GM18951 (cell line): ENCODE measurements around the gene IL1F10.

Experiments used
- POLR2A ChIP-seq: IDR thresholded peaks from 4 replicates; pipeline ENCODE4 v1.6.1; 2011; ENCODE audit warnings: mild to moderate bottlenecking; ENCODE audit not compliant: insufficient read length, insufficient read depth; ENCODE audit errors: extremely low read depth
- in situ Hi-C: fragments of 300-500 bp; cut with MboI; formaldehyde crosslinking; loops from one replicate; pipeline ENCODE4 v1.12.0; 2022; ENCODE audit warnings: low sequenced_read_pairs, mixed read lengths, inconsistent platforms; ENCODE audit not compliant: unreplicated experiment

IL1F10 gene

GRCh38 chr2:113050921-113051895 lies 16.6 kb upstream of the IL1F10 start:
- in situ Hi-C loops = no loop called here
- no peak for TF ChIP-seq POLR2A

- in situ Hi-C loops = no loop called here
- TF ChIP-seq POLR2A = no peak
These were observed 15.3 kb upstream of the IL1F10 start, which contains the start of gene IL36B for GRCh38 chr2:113052396-113052917. Gene IL36B (minus strand): TSS chr2:113052867.

DNA sequence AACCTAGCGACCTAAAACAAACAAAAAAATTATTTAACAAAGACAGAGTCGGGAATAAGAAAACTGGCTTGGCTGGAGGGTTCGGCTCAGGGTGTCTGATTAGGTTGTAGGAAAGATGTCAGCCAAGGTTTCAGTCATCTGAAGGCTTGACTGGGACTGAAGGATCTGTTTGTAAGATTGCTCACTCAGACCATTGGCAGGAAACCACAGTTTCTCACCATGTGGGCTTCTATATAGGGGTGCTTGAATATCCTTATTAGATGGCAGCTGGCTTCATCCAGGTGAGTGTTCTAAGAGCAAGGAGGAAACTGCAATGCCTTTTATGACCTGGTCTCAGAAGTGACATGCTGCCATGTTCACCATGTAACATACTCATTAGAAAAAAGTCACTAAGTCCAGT lies 14.1 kb upstream of the IL1F10 start:
- no peak for TF ChIP-seq POLR2A
- in situ Hi-C loops = no loop called here

DNA sequence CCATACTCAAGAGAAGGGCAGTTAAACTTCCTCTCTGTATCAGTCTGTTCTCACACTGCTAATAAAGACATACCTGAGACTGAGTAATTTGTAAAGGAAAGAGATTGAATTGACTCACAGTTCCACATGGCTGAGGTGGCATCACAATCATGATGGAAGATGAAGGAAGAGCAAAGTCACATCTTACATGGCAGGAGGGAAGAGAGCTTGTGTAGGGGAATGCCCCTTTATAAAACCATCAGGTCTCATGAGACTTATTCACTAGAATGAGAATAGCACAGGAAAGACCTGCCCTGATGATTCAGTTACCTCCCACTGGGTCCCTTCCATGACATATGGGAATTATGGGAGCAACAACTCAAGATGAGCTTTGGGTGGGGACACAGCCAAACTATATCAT lies 13.7 kb upstream of the IL1F10 start:
- no peak for TF ChIP-seq POLR2A

GRCh38 chr2:113056521-113056920 lies 11.2 kb upstream of the IL1F10 start:
- in situ Hi-C loops = no loop called here
- no peak for TF ChIP-seq POLR2A

More for the DNA sequence above, 13.7 kb upstream of the IL1F10 start:
- in situ Hi-C loops = no loop called here

DNA sequence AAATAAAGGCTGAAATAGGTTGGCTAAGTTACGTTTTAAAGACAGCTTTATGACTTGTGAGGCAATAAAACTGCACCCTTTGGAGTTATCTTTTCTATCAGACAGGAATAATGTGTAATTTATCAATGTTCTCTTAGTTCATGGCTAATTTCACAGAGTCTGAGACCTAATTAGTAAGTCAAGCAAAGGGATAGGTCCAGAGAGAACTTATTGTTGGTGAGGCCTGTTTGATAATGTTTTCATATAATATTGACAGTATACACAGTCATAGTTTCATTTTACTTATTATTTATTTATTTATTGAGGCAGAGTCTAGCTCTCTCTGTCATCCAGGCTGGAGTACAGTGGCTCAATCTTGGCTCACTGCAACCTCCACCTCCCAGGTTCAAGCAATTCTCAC lies 10.7 kb upstream of the IL1F10 start:
- in situ Hi-C loops = no loop called here
- no peak for TF ChIP-seq POLR2A

- TF ChIP-seq POLR2A = no peak
- in situ Hi-C loops = no loop called here
These were observed 9.3 kb upstream of the IL1F10 start for GRCh38 chr2:113058411-113058994.

- TF ChIP-seq POLR2A = no peak
- in situ Hi-C loops = no loop called here
These were observed 8.5 kb upstream of the IL1F10 start, which contains the start of gene IL36RN for GRCh38 chr2:113058998-113059960. Gene IL36RN (plus strand): TSS chr2:113059198. CDS start chr2:113059439, 241 bp downstream.

GRCh38 chr2:113060396-113060795 lies 7.4 kb upstream of the IL1F10 start:
- no peak for TF ChIP-seq POLR2A
- in situ Hi-C loops = no loop called here

- in situ Hi-C loops = no loop called here
- TF ChIP-seq POLR2A = no peak
These were observed 7.0 kb upstream of the IL1F10 start for GRCh38 chr2:113060796-113061195.

GRCh38 chr2:113061241-113061640 lies 6.5 kb upstream of the IL1F10 start:
- in situ Hi-C loops = no loop called here
- no peak for TF ChIP-seq POLR2A

DNA sequence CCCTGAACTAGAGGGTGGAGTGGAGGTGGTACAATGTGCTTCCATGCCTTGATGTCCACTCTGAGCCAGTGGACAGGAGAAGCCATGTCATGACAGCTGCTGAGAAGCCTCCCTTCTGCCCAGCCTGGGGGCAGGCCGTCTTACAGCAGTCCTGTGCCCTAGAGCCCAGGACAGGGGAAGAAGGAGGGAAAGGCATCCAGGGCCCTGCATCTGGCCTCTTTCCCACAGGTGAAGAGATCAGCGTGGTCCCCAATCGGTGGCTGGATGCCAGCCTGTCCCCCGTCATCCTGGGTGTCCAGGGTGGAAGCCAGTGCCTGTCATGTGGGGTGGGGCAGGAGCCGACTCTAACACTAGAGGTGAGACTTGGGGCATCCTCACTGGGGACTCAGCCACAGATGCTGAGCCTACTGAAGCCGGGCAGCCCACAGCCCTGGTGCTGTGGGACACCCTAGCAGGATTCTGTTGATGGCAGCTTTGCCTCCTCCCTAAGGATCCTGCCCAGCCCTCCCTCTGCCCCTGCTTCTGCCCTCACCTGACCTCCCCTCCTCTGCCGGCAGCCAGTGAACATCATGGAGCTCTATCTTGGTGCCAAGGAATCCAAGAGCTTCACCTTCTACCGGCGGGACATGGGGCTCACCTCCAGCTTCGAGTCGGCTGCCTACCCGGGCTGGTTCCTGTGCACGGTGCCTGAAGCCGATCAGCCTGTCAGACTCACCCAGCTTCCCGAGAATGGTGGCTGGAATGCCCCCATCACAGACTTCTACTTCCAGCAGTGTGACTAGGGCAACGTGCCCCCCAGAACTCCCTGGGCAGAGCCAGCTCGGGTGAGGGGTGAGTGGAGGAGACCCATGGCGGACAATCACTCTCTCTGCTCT lies 5.6 kb upstream of the IL1F10 start:
- no peak for TF ChIP-seq POLR2A

More for the DNA sequence above, 5.6 kb upstream of the IL1F10 start:
- in situ Hi-C loops = no loop called here
